Thyroid gland (tissue), 4 donors: ENCODE data around the gene ROBO4. TPM values are rescaled to one million over a fixed set of nuclear protein-coding genes. Genes with fewer than 3 reads are reported as not detected.
A peak's percentile ranks its signal among the peaks of the same experiment; 100 is the strongest.

Source experiments
- DNase-seq, 2 donors: peaks; one replicate each; pipeline ENCODE4 v3.0.0-alpha.2; 2019
- H3K27ac ChIP-seq, 3 donors: fragments of 200-600 bp; sonication (generic); 1 replicate in 2 of 3; 2 replicates in 1 of 3; pipeline ENCODE4 v1.5.1; 2016 to 2019; ENCODE audit warnings: mild to moderate bottlenecking in 1 of 3, moderate library complexity in 1 of 3
- H3K27me3 ChIP-seq: fragments of 200-600 bp; sonication (generic); one replicate; pipeline ENCODE4 v1.5.1; 2019
- H3K36me3 ChIP-seq, 2 donors: fragments of 200-600 bp; sonication (generic); one replicate each; pipeline ENCODE4 v1.5.1; 2016 to 2019
- H3K4me1 ChIP-seq, 2 donors: fragments of 200-600 bp; sonication (generic); one replicate each; pipeline ENCODE4 v1.5.1; 2017 to 2019
- H3K4me3 ChIP-seq, 3 donors: fragments of 200-600 bp; sonication (generic); replicated peaks in 1 of 3; 1 replicate in 2 of 3; 2 replicates in 1 of 3; pipeline ENCODE4 v1.5.1; 2016; ENCODE audit warnings: mild to moderate bottlenecking in 1 of 3
- H3K9me3 ChIP-seq: fragments of 200-600 bp; sonication (generic); one replicate; pipeline ENCODE4 v1.5.1; 2017
- POLR2A ChIP-seq, 2 donors: fragments of 450-650 bp; IDR thresholded peaks; one replicate each; pipeline ENCODE4 v1.6.1; 2017; ENCODE audit warnings: antibody characterized with exemption in 2 of 2, mild to moderate bottlenecking in 2 of 2, moderate library complexity in 1 of 2
- WGBS, 2 donors: methylation state at CpG; one replicate each; pipeline ENCODE4 v1.1.5; 2017; 5-methylcytosine and 5-hydroxymethylcytosine counted together
- intact Hi-C: fragments of 100-400 bp; cut with DNase I; formaldehyde crosslinking; loops from one replicate; pipeline ENCODE4 v1.15.1; 2023
- total RNA-seq, 4 donors: library from RNA; depleted of rRNA; stranded (reverse); fragments of >200 nt; gene quantifications; one replicate each; pipeline ENCODE4 v1.2.3, GENCODE V29; 2016
- TF ChIP-seq, protein P1 (sequence below), 6 experiments: fragments of 200-600 bp in 3 of 6; fragments of 450-650 bp in 3 of 6; sonication (generic) in 3 of 6; IDR thresholded peaks; one replicate each; pipeline ENCODE4 v1.5.1; 2016 to 2019; ENCODE audit warnings: antibody characterized with exemption in 6 of 6, mild to moderate bottlenecking in 2 of 6, inconsistent platforms in 1 of 6, moderate library complexity in 1 of 6

Gene ROBO4
- total RNA-seq, 4 donors from 2014 or later: 12.3 to 47.6 (median 32.6) TPM

DNA sequence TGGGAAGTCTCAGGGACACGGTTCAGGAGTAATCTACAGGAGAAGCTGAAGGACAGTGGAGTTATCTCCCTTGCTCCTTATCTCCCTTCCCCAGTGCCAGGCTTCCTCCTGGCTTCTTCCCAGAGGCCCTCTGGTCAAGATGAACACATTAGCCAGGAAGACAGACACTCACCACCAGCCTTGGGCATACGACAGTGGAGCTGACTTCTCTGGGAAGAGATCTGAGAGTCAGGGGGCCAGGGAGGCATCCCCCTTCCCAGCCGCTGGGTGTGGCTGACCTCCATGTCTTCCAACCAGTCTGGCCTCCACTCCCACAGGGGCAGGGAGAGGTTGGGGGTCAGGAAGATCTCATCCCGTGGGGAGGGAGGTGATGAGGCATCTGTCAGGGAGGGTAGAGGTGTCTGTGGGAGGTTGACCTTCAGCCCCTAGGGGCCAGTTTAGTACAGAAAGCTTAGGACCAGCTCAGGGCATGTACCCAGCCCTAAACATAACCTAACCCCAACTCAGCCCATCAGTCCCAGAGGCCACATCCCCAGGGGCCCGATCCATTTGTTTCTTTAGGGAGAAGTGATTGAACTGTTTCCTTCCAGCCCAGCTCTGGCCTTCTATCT is 12.7 kb downstream of the ROBO4 start:
- no peak for DNase-seq
- intact Hi-C loops: no loop called here

DNA sequence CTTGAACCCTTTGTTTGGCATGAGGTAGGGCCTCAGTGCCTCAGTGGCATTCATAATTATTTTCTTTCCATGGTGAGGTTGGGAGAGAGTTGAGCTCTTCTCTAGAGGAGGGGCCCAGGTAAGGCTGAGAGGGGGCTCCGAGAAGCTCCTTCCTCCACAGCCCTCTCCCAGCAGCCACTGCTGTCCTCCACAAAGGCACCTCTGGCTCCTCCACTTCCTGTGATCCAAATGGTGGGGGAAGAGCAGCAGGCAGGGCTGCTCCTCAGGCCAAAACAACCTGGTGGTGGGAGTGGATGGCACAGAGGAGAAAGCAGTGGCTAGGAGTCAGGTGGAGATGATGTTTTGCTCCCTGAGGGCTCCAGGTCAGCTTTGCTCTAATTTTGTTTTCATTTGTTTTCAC is 13.3 kb downstream of the ROBO4 start:
- H3K36me3 ChIP-seq: no peaks in the 10 kb centered on the region
- no peak overlapping the region for H3K4me3 ChIP-seq
- H3K4me1 ChIP-seq: peaks cover 0 to 4% of the 10 kb centered on the region in 2 donors
- intact Hi-C loops: no loop called here
- H3K27ac ChIP-seq: no peak overlapping the region
- TF ChIP-seq POLR2A (IDR thresholded peaks at IDR 0.05): no peak
- TF ChIP-seq, protein P1, sequence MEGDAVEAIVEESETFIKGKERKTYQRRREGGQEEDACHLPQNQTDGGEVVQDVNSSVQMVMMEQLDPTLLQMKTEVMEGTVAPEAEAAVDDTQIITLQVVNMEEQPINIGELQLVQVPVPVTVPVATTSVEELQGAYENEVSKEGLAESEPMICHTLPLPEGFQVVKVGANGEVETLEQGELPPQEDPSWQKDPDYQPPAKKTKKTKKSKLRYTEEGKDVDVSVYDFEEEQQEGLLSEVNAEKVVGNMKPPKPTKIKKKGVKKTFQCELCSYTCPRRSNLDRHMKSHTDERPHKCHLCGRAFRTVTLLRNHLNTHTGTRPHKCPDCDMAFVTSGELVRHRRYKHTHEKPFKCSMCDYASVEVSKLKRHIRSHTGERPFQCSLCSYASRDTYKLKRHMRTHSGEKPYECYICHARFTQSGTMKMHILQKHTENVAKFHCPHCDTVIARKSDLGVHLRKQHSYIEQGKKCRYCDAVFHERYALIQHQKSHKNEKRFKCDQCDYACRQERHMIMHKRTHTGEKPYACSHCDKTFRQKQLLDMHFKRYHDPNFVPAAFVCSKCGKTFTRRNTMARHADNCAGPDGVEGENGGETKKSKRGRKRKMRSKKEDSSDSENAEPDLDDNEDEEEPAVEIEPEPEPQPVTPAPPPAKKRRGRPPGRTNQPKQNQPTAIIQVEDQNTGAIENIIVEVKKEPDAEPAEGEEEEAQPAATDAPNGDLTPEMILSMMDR (IDR thresholded peaks at IDR 0.05): no peak
- WGBS, 2 donors: 93 to 100% methylated on average over 1 of the region's 1 CpG
- H3K9me3 ChIP-seq: no peaks in the 10 kb centered on the region
- DNase-seq: no peak
- no peaks in the 10 kb centered on the region for H3K27me3 ChIP-seq

More for the DNA sequence above, 12.7 kb downstream of the ROBO4 start:
- Histone ChIP-seq H3K4me3 (no peak overlapping the region), H3K27ac (no peak overlapping the region), H3K27me3 (no peaks in the 10 kb centered on the region), H3K4me1 (peaks cover 0 to 7% of the 10 kb centered on the region in 2 donors), H3K9me3 (no peaks in the 10 kb centered on the region), H3K36me3 (no peaks in the 10 kb centered on the region)
- 74 to 84% methylated on average over 3 to 5 of the region's 5 CpGs for WGBS, 2 donors
- no peak for TF ChIP-seq POLR2A (IDR thresholded peaks at IDR 0.05)
- TF ChIP-seq, protein P1 (IDR thresholded peaks at IDR 0.05): no peak

DNA sequence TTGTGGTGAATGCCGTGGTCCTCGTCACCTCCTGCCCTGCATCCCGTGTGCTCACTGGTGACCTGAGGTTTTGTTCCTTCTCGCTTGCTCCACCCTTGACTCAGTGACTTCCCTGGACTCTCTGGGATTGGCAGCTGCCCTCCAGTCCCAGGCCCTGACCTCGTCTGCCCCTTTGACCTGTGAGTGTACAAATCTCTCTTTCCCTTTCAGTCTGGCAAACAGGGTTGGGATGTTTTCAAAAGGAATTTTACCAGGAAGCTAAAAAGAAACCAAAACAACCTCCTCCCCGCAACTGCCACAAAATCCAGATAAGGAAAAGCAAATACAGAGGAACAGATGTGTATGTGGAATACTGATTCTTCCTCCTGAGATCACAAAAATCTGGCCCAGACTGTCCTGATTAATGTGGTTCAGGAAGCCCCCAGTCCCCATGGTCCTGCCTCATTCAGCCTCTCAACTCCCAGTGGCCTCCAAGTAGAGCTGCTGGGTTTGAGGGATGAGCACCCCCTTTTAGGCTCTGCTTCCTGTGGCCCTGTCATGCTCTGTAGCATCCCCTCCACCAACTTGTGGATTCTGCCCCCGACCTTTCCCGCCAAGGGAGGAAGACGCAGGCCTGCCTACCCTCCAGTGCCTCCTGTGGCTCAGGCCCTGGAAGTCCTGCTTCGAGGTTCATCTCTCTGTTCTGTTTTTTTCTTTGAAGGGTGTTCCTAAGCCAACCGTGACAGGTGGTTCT is 15.2 kb downstream of the ROBO4 start:
- intact Hi-C loops: no loop called here
- Histone ChIP-seq H3K27me3 (no peaks in the 10 kb centered on the region), H3K27ac (peak overlapping the region; percentile 34 to 46 (median 43)), H3K4me1 (peaks cover under 1 to 15% of the 10 kb centered on the region in 2 donors), H3K36me3 (no peaks in the 10 kb centered on the region), H3K4me3 (no peak overlapping the region), H3K9me3 (no peaks in the 10 kb centered on the region)
- no peak for DNase-seq
- TF ChIP-seq, protein P1 (IDR thresholded peaks at IDR 0.05): no peak
- TF ChIP-seq POLR2A (IDR thresholded peaks at IDR 0.05): no peak
- WGBS, 2 donors: 67 to 70% methylated on average over 11 of the region's 11 CpGs

- DNase-seq: no peak
- peaks cover 6 to 22% of the 10 kb centered on the region in 2 donors for H3K4me1 ChIP-seq
- H3K27ac ChIP-seq: no peak overlapping the region
- H3K4me3 ChIP-seq: no peak overlapping the region
- intact Hi-C loops: no loop called here
- TF ChIP-seq, protein P1 (IDR thresholded peaks at IDR 0.05): no peak
- TF ChIP-seq POLR2A (IDR thresholded peaks at IDR 0.05): no peak
- 80 to 84% methylated on average over 3 of the region's 3 CpGs for WGBS, 2 donors
- H3K27me3 ChIP-seq: no peaks in the 10 kb centered on the region
- H3K9me3 ChIP-seq: no peaks in the 10 kb centered on the region
- H3K36me3 ChIP-seq: no peaks in the 10 kb centered on the region
These were observed 16.7 kb downstream of the ROBO4 start for GRCh38 chr11:124880958-124881357.

DNA sequence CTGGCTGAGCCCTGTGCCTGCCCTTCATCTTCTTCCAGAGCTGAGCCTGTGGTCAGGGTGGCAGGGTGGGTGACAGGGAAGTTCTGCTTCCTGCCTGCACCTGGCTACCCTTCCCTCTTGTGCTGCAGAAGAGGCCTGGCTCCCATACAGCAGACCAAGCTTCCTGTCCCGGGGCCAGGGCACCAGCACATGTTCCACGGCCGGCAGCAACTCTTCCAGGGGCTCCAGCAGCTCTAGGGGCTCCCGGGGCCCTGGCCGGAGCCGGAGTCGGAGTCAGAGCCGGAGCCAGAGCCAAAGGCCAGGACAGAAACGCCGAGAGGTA is 17.4 kb downstream of the ROBO4 start:
- Histone ChIP-seq H3K27me3 (no peaks in the 10 kb centered on the region), H3K4me1 (peaks cover 6 to 26% of the 10 kb centered on the region in 2 donors), H3K9me3 (no peaks in the 10 kb centered on the region), H3K36me3 (no peaks in the 10 kb centered on the region), H3K4me3 (no peak overlapping the region), H3K27ac (peak overlapping the region in 1 of 3 donors; percentile 12)
- 83 to 84% methylated on average over 10 of the region's 10 CpGs for WGBS, 2 donors
- intact Hi-C loops: no loop called here
- DNase-seq: no peak
- TF ChIP-seq, protein P1 (IDR thresholded peaks at IDR 0.05): no peak
- TF ChIP-seq POLR2A (IDR thresholded peaks at IDR 0.05): no peak
